ENCODE data around the gene CARMIL1.

The CARMIL1 gene

GRCh38 chr6:25661129-25661779, 382.1 kb downstream of the CARMIL1 start:
- no peak for DNase-seq (ENCODE audit: extremely low spot score)
- ChIA-PET POLR2A (no interaction called here), CTCF (no interaction called here)
- no peak for TF ChIP-seq SUZ12 (IDR thresholded peaks at IDR 0.05)
- no peak for TF ChIP-seq FOXM1 (IDR thresholded peaks at IDR 0.05; ENCODE audit: borderline replicate concordance)
- no peak for TF ChIP-seq SP1 (IDR thresholded peaks at IDR 0.05)
- TF ChIP-seq BHLHE40 (IDR thresholded peaks at IDR 0.05; ENCODE audit: borderline replicate concordance) = no peak
- TF ChIP-seq HDGF (IDR thresholded peaks at IDR 0.05; ENCODE audit: borderline replicate concordance) = no peak
- TF ChIP-seq FOXA1 (IDR thresholded peaks at IDR 0.05) = no peak
- TF ChIP-seq ZNF384 (IDR thresholded peaks at IDR 0.05) = no peak

- POLR2A ChIA-PET = no interaction called here
- CTCF ChIA-PET = no interaction called here
- no peak for TF ChIP-seq PKNOX1 (IDR thresholded peaks at IDR 0.05)
- TF ChIP-seq TARDBP (IDR thresholded peaks at IDR 0.05) = no peak
- TF ChIP-seq ARNT (IDR thresholded peaks at IDR 0.05) = no peak
- TF ChIP-seq FOXM1 (IDR thresholded peaks at IDR 0.05; ENCODE audit: borderline replicate concordance) = no peak
- no peak for TF ChIP-seq FOXK2 (IDR thresholded peaks at IDR 0.05)
- TF ChIP-seq BHLHE40 (IDR thresholded peaks at IDR 0.05; ENCODE audit: borderline replicate concordance) = no peak
- no peak for TF ChIP-seq SP1 (IDR thresholded peaks at IDR 0.05)
- no peak for TF ChIP-seq ELF4 (IDR thresholded peaks at IDR 0.05)
- TF ChIP-seq HDGF (IDR thresholded peaks at IDR 0.05; ENCODE audit: borderline replicate concordance) = no peak
- TF ChIP-seq CTBP1 (IDR thresholded peaks at IDR 0.05; ENCODE audit: borderline replicate concordance) = no peak
- TF ChIP-seq L3MBTL2 (conservative IDR thresholded peaks at IDR 0.05) = no peak
- no peak for TF ChIP-seq LEF1 (IDR thresholded peaks at IDR 0.05; ENCODE audit: borderline replicate concordance)
- TF ChIP-seq SUZ12 (IDR thresholded peaks at IDR 0.05) = no peak
- DNase-seq (ENCODE audit: extremely low spot score) = no peak
These were observed 386.3 kb downstream of the CARMIL1 start for GRCh38 chr6:25665455-25665854.

- DNase-seq (ENCODE audit: extremely low spot score) = no peak
- 0 out of 2 replicates have a peak, but pooled peaks have one; percentile 23 for TF ChIP-seq PKNOX1 (IDR thresholded peaks at IDR 0.05)
- no peak for TF ChIP-seq ARNT (IDR thresholded peaks at IDR 0.05)
- CTCF ChIA-PET = no interaction called here
- POLR2A ChIA-PET = no interaction called here
These were observed 390.2 kb downstream of the CARMIL1 start for GRCh38 chr6:25669413-25669812.

All from HEK293T (cell line).